HG03066 (cell line): Measurements from ENCODE around the gene CDT1.
"Not testable (repeated sequence)": the region's sequence is repeated elsewhere in the genome, so short reads cannot be mapped to it uniquely, and the experiment has no call there.

Source experiments
- ATAC-seq: cut with Tn5 transposase; IDR thresholded peaks from one replicate; pipeline ENCODE4 v1.9.1; 2021; ENCODE audit warnings: low read depth; ENCODE audit not compliant: unreplicated experiment

The CDT1 gene

DNA sequence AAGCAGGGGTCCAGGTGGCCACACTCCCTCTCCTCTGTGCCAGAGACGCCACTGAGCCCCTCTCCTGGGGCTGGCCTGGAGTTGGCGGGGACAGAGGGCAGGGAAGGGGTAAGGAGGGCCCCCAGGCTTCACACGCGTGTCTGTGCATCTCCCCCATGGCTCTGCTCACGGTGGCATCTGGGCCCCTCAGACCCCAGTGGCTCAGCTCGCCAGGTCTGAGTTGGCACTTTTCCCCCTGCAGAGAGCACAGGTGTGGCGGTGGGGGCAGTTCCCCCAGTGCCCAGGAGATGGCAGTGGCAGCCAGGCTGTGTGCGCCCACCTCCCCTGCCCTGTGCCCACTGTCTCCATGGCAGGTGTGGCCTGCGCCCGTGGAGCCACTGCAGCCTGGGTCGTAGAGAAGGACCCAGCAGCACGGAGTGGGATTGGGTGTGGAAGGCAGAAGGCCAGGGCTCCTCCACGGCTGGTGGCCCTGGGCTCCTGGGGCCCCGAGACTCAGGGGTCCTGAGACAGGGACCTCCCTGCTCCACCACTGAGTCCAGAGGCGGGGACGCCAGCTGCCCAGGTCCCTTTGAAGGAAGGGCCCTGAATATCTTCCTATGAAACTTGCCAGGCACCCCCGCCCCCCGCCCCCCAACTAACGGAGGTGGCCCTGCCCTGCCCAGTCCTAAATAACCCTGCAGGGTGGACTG, 12.5 kb downstream of the CDT1 start:
- no peak for ATAC-seq

DNA sequence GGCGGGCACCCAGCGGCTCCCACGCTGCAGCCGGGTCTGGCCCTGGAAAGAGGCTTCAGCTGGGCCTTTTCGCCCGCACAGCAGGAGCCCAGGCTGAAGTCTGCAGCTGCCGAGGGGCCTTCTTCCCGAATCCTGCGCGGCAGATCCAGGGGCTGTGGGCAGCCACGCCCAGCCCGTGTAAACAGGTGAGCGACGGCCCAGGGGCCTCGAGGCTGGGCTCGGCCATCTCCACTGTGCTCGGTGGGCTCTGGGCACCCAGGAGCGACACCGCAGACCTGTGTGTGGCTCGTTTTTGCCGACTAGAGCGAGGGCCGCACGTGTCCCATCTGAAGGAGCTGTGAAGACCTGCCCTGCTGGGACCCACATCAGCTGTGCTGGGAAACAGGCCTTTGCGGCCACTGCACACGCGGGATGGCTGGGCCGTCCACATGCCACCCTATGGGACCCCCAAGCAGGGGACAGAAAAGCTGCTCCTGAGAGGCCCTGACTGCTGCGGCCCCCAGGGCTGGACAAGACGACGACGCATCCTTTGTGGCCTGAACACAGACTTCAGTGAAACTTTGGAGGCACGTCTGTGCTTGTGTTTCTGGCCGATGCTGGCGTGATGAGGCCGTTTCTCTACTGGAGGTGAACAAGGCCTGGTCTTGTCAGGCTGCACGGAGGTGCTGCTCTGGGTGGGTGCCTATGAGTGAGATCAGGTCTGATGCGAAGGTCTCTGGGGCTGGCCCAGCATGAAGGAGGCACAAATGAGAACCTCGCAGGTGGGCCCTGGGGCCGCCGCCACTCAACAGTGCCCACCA, 13.3 kb downstream of the CDT1 start:
- no peak for ATAC-seq

DNA sequence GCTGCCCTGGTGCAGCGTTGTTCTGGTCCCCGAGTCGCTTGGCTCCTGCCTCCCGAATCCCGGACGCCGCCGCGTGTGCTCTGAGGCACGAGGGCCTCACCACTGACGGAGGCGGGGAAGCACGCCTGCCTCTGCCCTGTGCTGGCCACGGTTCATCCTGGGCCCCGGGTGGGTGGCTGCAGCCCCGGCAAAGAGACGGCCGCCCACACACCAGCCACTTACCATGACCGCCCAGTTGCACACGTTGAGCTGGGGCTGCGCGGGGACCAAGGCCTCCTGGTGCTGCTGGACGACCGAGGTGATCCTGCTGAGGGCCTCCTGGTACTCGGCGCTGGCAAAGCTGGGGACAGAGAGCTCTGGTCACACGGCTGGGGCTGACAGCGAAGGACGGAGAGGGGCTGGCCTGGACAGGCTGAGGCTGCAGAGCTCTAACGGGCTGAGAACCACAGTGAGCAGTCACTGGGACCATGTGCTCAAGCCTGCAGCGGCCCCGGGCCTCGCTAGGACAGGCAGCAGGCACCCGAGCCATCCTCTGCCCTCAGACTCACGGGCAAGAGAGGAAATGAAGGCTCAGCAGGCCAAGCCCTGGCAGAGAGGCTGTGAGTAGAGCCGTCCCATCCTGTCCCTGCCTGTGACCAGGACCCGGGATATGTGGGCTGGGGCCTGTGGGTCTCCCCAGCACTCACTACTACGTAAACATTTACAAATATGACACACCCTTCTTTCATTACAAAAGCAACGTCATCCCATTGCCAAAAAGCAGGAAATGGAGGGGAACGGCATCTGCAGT, 14.4 kb downstream of the CDT1 start:
- no peak for ATAC-seq

DNA sequence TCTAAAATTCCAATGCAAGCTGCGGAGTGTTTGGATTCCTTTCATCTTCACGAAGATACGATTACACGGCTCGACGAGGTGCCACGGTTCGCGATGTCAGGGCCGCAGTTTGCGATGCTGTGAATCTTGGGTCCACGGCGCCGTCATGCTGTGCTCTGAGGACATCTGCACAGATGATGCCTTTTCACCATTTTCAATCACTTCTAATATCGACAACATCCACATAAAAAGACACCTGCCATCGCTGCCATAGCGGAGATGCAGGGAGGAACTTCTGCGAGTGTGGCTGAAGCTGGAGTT, 14.9 kb downstream of the CDT1 start:
- no peak for ATAC-seq

DNA sequence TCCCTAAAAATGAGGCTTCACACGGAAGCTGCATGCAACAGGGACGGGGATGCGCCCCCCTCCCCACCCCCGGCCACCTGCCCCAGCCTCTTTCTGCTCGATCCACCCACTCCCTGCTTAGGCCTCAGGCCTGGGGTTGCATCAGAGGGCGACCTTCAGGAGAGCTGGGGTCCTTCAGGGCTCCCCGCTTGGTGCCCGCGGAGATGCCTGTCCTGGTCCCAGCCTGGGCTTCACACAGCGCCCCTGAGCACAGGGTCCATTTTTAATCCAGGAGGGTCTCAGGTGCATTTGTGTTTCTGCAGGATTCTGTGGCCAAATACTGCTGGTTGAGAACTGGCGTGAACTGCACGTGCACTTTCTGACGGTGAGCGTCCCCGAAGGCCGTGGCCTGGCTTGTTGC, 15.5 kb downstream of the CDT1 start:
- ATAC-seq = no peak

DNA sequence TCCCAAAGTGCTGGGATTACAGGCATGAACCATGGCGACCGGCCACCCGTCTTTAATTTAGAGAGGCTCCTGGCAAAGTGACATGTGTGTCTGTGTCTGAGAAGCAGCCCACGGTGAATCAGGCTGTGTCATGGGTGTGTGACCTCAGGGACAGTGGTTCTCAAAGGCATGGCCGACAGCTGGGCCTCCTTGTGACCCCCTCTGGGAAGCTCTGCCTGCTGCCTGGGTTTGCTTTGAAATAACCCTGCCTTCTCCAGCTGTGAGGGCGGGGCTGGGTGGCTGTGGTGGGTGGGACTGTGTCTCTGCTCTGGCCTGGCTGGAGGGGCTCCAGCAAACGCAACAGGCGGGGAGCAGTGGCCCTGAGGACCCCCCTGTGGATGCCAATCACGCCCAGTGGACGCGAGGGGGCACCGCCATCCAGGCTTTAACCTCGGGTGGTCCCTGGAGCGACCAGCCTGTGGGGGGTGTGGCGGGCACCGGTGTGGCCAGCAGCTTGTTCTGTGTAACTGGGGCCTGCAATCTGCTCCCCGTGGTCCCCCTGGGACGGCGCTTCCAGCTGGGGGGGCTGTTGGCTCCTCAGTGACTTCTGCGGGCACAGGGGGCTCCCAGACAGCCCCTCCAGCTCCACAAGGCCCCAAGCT, 16.9 kb downstream of the CDT1 start:
- no peak for ATAC-seq

DNA sequence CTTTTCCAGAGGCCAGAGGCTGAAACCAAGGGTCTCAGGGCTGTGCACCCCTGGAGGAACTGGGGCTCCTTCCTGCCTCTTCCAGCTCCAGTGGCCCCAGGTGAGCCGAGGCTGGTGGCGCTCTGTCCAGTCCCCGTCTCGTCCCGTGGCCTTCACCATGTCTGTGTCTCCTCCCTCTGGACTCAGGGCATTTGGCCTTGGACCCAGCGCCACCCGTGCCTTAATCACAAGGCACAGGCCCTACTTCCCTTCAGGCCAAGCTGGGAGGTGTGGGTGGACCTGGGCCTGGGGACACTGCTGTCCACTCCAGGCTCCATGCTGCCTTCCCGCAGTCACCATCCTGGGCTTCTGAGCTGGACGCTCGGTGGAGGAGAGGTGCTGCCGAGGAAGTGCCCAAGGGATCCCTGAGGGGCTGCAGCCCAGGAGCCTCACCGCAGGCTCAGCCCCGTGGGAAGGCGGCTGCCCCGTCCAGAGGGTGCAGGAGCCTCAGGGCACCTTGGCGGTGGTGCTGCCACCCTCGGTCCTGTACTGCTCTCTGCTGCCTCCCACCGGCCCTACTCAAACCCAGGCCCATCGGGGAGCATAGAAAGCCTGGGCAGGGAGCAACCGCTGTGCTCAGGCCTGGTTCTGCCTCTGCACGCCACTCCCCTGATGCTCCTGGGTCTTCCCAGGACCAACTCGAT, 17.7 kb downstream of the CDT1 start:
- ATAC-seq = no peak

DNA sequence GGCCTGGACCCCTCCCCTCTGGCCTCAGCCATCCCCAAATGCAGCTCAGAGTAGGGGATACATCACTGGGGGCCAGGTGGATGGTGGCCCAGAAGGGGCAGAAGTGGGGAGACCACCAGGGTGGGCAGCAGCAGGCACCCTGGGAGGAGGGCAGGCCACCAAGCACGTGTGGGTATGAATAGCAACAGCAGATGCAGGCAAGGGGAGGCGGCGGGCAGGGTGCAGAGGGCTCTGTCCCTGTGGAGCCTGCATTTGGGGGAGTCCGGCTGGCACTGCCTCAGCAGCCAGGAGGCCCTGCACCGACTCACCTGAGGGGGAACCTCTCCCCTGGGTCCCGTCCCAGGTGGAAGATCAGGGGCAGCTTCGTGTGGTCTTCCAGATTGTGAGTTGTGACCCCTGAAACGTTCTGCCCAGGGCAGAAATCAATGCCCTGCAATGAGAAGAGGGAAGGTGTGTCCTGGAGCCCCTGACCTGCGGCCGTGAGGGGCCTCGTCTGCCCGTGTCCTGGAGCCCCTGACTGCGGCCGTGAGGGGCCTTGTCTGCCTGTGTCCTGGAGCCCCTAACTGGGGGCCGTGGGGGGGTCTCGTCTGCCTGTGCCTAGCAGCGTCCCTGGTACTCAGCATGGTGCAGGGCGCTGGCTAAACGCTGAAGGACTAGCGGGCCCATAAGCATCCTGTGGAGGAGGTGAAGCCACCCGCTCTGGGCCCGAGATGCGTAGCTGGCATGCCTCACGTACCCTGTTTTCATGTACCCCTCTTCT, 18.9 kb downstream of the CDT1 start:
- ATAC-seq = no peak

DNA sequence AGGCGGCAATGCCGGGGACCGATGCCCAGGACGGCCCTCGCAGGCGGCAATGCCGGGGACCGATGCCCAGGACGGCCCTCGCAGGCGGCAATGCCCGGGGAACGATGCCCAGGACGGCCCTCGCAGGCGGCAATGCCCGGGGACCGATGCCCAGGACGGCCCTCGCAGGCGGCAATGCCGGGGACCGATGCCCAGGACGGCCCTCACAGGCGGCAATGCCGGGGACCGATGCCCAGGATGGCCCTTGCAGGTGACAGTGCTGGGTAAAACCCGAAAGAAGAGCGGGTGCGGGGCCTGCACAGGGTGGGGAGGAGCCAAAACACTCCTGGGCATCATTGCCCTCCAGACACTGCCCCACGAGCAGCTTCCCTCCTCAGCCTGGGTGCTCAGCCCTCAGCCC, 20.1 kb downstream of the CDT1 start:
- ATAC-seq = not testable (repeated sequence)

DNA sequence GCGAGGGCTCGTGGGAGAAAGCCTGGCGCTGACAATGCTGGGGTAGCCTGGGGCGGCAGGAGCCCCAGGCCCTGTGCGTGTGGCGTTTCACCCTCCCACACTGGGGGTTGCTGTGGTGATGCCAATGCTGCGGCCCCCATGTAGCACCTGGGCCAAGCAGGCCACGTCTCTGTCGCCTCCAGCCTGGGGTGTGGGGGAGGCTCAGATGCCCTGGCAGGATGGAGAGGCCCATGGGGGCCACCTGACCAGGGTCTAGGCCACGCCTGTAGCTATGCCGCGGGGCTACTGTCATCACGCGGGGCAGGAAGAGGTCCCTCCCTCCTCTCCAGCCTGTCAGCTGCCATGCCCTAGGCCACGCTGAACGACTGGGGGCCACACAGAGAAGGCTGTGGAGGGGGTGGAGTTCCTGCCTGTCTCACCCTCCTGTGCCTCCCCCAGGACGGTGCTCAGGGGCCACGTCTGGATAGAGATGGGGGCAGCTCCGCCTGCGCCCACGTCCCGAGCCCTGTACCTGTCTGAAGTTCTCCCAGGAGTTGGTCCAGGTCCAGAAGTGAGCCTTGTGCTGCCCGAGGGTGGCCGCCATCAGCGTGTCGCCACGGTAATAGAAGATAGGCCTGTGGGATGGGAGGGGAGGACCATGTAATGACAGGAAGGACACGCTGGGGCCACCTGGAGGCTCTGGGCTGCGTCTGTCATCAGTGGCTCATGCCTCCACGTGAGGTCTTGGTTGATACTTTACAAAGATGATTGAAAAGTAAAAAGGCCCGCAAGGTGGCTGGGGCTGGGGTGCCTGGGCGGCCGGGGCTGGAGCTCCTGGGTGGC, 20.9 kb downstream of the CDT1 start:
- ATAC-seq = no peak

DNA sequence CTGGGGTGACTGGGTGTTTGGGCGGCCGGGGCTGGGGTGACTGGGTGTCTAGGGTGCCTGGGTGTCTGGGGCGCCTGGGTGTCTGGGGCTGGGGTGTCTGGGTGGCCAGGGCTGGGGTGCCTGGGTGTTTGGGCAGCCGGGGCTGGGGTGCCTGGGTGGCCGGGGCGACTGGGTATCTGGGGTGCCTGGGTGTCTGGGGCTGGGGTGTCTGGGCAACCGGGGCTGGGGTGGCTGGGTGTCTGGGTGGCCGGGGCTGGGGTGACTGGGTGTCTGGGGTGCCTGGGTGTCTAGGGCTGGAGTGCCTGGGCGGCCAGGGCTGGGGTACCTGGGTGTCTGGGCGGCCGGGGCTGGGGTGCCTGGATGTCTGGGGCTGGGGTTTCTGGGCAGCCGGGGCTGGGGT, 21.6 kb downstream of the CDT1 start:
- no peak for ATAC-seq

DNA sequence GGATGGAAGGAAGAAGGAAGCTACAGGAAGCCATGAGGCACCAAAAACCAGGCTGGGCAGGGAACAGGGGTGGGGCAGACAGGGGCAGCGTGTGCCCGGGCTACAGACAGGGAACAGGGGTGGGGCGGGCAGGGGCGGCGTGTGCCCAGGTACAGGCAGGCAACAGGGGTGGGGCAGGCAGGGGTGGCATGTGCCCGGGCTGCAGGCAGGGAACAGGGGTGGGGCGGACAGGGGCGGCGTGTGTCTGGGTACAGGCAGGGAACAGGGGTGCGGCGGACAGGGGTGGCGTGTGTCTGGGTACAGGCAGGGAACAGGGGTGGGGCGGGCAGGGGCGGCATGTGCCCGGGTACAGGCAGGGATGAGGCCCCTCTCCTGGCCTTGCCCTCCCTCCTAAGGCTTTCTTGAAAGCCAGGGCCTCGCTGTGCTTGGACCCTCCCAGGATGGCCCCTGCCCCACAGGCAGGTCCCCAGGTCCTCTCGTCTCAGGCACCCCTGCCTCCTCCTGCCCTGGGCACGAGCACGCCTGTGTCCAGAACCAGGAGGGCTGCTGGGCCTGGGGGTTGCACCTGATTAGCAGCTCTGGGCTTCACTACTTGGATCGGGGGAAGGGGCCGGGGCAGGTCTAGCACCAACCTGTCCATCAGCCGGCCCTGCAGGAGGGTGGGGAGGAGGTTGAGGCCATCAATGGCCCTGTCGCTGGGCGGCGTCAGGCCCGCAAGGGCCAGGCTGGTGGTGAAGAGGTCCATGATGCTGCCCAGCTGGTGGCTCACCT, 22.7 kb downstream of the CDT1 start:
- ATAC-seq = no peak

DNA sequence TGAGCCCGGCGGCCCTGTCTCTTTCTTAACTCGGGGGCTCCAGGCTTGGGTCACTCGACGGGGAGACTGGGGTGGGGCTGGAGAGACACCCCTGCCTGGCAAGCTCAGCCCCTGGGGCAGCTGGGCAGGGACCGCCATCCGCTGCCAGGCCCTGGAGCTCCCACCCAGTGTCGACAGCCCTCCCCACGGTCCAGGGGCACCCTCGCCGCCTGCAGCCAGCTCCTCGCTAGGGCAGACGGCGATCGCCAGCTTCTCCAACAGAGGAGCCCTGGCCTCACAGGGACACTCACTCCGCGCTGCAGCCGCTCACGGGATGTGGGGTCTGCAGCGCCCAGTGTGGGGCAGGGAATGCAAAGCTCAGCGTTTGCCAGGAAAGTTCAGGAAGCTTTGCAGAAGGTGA, 24.1 kb downstream of the CDT1 start:
- no peak for ATAC-seq

DNA sequence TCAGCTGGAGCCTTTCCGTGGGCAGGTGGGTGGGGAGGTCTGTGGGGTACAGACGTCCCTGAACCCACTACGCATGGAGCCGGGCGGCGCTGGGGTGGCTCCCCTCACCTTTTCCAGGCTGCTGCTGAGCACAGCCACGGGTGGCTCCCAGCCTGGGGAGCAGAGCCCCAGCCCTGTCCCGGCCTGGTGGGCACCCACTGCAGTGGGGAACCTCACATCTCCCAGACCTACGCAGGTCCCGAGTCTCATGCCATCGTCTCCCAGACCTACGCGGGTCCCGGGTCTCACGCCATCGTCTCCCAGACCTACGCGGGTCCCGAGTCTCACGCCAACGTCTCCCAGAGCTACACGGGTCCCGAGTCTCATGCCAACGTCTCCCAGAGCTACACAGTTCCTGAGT, 25.1 kb downstream of the CDT1 start:
- no peak for ATAC-seq

DNA sequence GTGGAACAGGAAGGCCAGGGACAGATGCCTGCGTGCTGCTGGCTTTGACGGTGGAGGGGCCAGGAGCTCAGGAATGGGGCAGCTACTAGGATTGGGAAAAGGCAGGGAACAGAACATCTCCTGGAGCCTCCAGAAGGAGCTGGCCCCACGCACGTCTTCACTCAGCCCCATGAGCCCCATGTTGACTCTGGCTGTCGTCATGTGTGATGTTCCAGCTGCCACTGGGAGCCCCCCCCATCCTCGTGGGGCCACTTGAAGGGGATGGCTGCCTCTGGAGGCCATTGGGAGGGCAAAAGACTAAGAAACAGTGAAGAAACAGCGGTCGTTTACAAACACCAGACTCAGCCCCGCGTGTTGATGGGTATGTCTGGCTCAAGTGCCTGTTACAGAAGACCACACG, 26.7 kb downstream of the CDT1 start:
- no peak for ATAC-seq

DNA sequence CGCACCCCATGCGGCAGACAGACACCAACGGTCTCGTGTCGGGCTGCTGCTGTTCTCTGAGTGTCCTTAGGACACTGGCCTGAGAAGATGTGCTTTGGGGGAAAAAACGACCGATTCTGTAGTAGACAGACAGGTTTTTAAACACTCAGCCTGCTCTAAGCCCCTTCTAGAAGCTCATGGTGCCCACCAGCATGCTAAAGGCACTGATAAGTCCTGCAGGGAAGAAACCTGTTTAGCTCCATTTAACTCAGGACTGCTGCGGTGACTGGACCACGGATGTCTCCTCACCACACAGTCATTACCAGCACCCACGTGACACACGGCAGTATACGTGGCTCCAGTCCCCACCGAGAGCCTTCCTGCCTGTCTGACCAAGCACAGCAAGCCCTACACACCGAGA, 27.2 kb downstream of the CDT1 start:
- ATAC-seq = no peak

DNA sequence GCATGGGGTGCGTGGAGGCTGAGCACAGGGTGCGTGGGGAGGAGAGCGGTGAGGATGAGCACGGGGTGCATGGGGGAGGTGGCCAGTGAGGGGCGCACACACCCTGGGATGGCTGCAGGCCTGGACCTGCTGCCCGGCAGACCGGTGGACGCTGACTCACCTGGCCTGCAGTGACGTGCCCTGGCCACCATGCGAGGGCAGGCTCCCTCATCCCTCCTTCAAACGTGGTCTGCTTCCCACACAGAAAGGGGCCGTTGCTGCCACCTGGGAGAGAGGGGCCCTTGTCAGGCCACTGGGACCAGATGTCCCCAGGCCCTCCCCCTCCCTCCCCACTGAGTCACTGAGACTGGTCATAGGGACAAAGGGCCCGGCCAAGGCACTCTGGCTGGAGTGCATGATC, 28.2 kb downstream of the CDT1 start:
- ATAC-seq = no peak

DNA sequence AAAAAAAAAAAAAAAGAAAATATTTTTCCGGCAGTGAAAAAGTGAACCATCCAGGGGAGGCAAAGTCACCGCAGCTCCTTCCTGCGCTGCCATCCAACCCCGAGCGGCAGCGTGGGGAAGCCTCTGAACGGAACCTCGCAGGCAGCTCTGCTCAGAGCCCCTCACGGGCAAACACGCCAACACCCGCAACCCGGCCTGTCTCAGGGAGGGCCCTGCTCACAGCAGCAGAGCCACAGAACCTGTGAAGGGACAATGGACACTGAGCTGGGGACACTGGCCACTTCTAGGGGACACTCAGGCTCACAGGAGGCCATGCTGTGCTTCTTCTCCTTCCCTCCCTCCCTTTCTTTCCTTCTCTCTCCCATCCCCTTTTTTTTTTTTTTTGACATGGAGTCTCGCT, 29.5 kb downstream of the CDT1 start:
- no peak for ATAC-seq
